HG02571 (cell line): ENCODE results near the gene BMPR1B.
"Not testable (repeated sequence)": the region's sequence is repeated elsewhere in the genome, so short reads cannot be mapped to it uniquely, and the experiment has no call there.

ENCODE experiments used
- ATAC-seq: cut with Tn5 transposase; IDR thresholded peaks from one replicate; pipeline ENCODE4 v1.9.1; 2021; ENCODE audit warnings: mild to moderate bottlenecking, moderate library complexity; ENCODE audit not compliant: unreplicated experiment

Gene BMPR1B

DNA sequence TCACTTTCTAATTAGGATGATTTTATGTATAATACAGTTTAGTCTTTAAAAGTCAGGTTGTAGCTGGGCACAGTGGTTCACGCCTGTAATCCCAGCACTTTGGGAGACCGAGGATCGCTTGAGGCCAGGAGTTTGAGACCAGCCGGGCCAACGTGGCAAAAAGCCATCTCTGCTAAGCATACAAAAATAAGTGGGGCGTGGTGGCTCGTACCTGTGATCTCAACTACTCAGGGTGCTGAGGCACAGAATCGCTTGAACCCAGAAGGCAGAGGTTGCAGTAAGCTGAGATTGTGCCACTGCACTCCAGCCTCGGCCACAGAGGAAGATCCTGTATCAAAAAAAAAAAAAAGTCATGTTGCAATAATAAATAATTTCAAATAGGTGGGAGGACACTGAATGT is 364.2 kb downstream of the BMPR1B start:
- ATAC-seq, result no peak

DNA sequence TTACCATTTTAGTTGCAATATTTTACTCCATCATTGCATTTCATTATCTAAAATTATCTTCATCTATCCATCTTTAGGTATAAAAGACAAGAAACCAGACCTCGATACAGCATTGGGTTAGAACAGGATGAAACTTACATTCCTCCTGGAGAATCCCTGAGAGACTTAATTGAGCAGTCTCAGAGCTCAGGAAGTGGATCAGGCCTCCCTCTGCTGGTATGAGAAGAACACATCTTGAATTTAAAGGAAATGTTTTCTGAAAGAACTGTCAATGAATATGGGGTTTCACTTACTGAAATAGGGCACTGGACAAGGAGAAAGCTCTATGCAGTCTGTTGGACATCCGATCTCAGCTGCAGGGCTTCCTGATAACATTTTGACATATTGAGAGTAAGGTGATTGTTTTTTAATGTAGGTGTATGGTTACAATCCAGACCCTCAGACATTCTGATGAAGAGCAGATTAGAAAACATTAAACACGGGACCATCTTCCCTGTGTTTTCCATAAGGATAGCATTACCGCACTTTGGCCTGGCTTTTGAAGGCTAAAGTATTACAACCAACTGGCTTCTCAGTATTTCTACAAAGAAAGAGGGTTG is 367.2 kb downstream of the BMPR1B start:
- no peak for ATAC-seq

DNA sequence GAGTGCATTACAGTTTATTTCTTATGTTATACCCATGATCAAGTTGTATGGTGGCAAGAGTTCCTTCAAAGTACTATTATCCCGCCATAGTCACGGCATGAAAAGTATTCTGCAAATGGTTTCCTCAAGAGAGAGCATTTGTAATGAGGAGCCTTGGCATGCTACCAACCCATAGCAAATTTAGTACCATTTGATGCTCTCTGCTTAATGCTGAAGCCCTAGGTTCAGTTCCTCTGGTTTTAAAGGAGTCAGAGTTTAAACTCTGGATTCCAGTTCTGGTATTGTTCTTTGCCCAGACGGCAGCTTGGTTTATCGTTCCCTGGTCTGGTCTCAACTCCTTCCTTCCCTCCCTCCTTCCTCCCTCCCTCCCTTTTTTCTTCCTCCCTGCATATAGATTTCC is 371.3 kb downstream of the BMPR1B start:
- no peak for ATAC-seq

DNA sequence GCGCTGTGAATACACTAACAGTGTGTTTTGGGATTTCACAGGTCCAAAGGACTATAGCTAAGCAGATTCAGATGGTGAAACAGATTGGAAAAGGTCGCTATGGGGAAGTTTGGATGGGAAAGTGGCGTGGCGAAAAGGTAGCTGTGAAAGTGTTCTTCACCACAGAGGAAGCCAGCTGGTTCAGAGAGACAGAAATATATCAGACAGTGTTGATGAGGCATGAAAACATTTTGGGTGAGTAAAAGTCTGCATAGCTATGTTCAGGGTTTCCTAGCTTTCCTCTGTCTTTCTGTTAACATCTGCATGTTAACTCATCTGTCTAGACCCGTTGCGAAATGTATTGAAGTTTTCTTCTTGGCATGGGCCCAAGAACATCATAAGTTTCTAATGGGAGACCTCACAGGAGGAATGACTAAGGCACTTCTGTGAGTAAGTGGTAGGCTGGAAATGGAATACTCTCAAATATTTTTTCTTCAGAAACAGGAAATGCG is 372.1 kb downstream of the BMPR1B start:
- ATAC-seq, result no peak

DNA sequence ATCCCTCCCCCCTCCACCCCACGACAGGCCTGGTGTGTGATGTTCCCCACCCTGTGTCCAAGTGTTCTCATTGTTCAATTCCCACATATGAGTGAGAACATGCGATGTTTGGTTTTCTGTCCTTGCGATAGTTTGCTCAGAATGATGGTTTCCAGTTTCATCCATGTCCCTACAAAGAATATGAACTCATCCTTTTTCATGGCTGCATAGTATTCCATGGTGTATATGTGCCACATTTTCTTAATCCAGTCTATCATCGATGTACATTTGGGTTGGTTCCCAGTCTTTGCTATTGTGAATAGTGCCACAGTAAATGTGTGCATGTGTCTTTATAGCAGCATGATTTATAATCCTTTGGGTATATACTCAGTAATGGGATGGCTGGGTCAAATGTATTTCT is 376.3 kb downstream of the BMPR1B start:
- not testable (repeated sequence) for ATAC-seq

DNA sequence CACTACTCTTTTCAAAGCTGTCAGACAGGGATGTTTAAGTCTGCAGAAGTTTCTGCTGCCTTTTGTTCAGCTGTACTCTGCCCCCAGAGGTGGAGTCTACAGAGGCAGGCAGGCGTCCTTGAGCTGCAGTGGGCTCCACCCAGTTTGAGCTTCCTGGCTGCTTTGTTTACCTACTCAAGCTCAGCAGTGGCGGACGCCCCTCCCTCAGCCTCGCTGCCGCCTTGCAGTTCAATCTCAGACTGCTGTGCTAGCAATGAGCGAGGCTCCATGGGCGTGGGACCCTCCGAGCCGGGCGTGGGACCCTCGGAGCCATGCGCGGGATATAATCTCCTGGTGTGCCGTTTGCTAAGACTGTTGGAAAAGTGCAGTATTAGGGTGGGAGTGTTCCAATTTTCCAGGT is 381.7 kb downstream of the BMPR1B start:
- not testable (repeated sequence) for ATAC-seq

DNA sequence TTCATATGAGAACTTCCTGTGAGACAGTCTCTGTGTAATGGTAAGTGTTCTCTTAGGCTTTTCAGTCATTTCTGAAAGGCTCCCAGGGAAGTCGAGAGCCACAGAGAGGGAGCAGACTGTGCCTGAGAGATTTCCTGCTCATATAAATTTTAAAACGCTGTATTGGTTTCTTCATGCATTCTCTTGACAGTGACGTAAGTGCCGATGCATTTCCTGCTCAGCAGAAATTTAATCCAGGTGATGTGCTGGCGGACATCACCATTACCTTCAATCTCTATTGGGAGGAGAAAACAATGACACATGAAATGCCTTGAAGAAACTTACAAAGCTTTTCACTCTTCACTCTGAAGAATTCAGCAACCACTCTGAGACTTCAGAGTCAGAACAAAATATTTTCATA is 383.6 kb downstream of the BMPR1B start:
- ATAC-seq, result no peak

DNA sequence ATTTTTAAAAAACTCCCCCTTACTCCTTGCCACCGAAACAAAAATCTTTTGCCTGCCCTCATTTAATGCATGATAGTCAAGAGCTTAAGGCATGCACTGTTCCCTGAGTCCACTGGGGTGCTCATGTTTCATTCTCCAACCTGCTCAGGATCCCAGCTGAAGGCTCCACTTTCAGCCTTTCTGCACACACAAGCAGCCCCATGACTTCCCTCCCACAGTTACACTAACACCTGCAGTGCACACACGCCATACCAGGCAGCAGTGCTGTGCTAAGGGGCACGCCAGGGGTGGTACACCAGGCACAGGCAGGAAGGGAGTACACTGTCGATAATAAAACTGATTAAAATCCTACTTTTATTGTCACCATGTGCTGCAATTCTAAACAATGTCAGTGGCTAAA is 385.2 kb downstream of the BMPR1B start:
- no peak for ATAC-seq

DNA sequence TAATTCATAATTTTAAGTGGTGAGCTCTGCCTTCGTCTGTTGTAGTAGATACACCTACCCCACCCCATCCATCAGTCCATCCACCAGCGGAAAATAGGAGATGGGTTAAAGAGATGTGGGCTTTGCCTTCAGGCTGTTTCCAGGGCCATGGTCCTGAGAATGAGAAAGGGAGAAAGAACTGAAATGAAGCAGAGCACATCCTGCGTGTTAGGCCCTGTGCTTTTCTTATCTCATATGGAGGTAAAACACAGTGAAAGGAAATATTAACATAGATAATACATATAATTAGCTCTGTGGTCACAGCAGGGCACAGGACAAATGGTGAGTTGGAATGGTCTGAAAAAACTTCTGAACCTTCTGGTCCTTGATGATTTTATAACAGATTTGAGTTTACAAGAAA is 393.5 kb downstream of the BMPR1B start:
- ATAC-seq, result no peak

DNA sequence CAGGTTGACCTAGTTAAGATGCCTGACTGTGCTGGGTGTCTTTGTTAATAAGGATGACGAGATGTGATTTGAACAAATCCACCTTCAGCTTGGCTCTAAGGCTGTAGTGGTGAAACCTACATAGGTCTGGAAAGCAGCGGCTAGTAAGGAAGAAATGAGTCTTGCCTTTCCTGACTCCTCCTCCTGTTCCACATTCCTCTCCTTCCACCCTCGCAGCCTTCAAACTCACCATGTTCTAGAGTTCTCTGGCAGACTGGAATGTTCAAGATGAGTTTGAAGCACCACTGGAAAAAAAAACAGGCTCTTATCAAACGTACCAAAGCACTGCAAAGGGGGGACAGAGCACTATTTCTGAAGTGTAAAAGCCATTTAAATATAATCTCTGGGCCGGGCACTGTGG is 395.4 kb downstream of the BMPR1B start:
- no peak for ATAC-seq

DNA sequence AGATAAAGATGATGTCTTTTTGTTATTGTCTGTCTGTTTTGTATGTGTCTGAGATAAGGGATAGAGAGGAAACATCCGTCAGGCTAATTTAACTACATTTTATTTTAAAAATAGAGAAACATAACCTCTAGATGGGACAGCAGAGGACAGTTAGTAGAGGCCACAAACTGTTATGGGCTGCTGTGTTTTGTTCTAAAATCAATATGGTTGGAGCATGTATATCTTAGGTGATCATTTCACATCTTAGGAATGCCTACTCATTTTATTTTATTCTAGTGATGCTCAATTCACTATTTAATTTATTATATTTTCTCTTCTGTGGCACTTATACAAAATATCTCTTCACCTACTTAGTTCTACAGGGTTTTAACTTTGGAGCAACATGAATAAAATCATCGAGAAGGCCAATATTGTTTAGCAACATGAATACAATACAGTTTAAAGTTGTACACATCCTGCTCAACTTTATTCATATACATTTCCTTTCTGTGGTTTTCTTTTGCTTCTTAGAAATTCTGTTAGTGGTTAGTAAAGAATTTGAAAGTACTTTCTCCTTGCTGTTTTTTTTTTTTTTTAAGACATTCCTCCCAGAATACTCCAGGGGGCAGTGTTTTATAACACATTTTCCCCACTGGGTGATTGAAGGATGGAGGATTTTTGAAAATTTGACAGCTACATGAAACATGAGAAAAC is 398.1 kb downstream of the BMPR1B start:
- no peak for ATAC-seq

DNA sequence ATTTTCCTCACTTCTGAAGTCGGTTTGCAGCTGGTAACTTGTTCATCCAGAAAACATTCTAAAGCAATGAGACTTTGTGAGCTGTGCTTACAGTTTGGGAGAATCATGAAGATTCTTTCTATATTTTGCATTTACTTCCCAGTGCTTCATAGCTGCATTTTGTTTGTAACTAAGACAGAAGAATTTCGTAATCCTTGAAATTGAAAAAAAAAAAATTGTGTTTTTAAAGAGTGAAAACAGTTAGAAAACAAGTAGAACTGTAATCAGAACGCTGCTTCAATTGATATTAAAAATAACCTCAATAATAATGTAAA is 398.7 kb downstream of the BMPR1B start:
- ATAC-seq, result no peak

DNA sequence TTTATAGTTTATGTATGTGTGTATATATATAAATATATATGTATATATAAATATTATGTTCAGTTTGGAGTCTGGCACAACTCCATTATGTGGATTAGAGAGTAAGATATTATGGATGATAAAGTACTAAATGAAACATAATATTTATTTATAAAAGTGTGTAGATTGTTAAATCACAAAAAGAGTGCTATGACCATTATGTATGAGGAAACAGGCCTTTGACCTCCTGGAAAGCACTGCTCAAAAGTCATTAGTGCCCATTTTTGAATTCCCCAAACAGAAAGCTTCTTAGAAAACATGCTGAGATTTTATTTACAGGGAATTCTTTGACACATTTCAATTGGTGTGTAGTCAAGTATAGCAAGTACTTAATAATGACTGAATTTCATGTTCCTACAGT is 399.8 kb downstream of the BMPR1B start:
- no peak for ATAC-seq

DNA sequence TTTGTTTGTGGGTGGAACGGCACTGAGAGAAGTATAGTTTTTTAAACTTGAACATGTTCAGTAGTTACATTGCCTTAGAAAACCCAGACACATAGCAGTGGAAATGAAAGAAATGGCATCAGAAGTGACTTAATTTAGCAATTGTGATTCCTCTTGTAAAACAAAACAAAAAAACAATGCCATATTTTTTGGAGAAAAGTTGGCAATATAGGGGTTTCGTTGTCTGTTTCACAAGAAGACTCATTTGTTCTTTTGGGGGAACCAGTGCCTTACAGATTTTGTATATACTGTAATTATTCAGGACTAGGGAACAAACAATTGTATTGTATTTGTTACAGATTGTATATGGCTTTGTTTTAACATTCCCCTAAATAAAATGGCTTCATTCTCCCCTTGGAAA is 400.3 kb downstream of the BMPR1B start:
- no peak for ATAC-seq

DNA sequence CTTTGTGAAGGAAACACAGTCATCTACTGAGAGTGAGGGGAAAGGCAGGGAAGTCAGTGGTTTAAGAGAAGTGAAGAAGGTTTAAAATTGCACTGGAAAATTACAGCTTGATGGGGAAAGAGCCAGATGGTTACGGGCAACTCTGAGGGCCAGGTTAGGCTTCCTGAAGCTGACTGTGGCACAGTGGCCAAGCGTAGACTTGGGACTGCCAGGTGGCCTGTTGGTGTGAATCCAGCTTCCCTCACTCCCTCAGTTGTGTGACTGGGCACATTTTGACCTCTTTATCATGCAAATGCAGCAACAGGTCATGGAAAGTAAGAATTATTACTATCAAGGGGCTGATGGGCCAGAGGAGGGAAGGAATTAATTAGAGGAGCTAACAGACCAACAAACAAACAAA is 400.9 kb downstream of the BMPR1B start:
- ATAC-seq, result no peak

DNA sequence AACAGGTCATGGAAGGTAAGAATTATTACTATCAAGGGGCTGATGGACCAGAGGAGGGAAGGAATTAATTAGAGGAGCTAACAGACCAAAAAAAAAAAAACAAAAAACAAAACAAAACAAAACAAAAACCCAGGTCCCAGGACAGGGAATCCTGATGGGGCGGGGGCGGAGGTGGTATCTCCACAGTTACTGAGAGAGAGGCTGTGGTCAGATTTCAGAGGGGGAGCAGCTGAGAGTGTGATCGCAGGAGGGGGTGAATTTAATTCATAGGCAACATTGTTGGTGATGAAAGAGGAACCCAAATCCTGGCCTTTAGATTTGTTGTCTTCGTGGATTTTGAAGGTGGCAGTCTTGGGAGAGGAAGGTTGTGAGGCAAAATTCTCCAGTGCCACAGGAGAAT is 401.6 kb downstream of the BMPR1B start:
- ATAC-seq, result no peak

DNA sequence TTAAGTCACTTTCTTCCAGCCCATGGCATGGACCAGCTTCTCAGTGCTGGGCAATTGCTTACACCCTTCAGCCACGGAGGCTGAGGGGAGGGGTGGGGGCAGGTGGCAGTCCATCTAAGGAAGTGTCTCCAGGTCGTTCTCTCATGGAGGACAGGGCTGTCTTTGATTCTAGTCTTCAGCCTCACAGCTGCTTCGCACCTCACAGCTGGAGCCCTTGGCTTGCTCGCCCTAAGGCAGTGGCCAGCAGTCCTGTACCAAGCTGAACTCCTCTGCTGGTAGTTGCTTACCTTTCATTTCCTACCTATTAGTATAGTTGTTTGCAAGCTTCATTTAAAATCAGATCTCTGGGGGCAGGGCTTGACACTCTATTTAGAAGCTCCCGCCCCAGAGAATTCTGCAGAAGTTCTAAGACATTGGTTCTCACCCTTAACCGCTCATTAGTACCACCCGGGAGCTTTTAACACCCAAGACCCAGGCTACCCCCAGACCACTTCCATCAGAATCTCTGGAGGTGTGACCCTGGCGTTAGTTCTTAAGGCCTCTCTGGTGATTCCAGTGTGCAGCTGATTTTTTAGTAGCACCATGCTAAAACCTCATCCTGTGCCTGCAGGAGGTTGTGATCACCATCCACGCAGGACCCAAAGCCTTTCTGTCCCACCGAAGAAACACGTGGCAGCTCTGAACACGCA is 404.2 kb downstream of the BMPR1B start:
- ATAC-seq, result no peak

DNA sequence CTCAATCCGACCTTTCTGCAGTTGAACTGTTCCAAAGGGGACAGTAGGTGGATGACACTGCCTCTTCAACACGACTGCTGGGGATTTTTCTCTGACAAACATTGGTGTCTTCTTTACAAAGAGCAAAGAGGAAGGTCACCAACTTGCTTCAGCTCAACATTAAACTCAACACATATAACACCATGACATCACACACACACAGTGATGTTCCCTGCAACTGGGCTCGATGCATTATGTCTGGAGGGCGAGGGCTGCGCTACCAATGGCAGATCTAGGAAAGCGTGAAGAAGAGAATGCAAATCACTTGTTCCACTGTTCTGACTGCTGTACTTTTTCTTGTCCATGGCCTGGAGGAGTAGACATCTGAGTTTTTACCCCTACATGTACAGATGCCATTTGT is 405.1 kb downstream of the BMPR1B start:
- no peak for ATAC-seq

DNA sequence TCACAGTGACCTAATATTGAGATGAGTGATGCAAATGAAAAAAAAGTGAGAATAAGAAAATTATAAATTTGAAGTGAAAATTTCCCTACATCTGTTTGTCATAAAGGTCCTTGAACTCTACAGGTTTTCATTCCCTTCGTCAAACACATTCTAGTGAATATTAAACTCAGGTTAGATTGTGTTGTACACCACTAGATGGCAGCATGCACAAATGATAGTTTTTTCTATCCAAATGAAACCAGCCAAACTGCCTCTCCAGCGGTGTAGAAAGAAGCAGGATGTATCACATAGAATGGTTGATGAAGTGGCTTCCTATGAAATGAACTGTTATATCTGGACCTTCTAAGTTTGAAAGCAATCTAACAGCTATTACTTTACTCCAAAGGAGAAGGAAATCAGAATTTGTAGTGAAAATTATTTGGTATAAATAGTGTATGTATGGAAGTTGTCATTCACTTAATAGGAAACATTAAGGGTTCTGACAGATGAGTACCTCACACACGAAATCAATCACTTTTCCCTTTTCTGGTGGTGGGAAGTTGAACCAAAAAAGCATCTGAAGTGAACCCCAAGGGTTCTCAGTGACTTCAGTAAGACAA is 408.3 kb downstream of the BMPR1B start:
- peak; percentile 80 for ATAC-seq

DNA sequence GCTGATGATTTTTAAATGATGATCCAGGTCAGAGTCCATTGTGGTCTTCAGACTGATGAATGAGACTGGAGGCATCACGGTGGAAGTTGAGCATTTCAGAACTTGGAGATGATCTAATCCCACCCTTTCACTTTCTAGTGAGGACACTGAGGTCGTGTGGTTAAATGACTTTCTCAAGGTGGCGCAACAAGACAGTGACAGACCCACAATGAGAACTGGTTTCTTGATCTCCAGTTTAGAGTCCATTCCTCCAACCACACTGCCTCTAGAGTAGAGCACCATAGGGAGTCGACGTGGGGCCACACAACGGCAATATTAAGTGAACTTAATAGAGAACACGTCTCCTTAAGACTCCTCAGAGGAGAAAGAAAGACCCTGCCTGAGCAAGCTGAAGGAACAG is 410.1 kb downstream of the BMPR1B start:
- no peak for ATAC-seq

DNA sequence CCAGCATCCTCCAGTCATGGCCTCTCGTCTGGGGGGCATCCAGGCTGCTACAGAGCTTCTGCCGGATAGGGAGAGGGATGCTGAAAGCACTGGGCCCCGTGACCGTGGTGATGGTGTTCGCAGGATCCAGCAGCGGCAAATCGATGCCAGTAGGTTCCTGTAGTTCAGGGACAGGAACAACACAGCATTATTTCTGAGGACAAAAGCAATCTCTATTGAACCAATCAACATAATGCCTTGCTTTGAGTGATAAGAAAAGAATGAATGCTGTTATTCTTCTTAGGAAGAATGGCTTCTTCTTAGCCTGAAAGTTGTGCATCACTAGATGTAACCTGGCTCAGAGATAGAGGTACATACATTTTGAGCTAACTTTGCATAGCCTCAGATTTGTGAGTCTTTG is 412.4 kb downstream of the BMPR1B start:
- ATAC-seq, result no peak

DNA sequence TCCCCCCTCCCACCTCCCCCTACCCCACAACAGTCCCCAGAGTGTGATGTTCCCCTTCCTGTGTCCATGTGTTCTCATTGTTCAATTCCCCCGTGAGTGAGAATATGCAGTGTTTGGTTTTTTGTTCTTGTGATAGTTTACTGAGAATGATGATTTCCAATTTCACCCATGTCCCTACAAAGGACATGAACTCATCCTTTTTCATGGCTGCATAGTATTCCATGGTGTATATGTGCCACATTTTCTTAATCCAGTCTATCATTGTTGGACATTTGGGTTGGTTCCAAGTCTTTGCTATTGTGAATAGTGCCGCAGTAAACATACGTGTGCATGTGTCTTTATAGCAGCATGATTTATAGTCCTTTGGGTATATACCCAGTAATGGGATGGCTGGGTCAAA is 413.6 kb downstream of the BMPR1B start:
- ATAC-seq, result not testable (repeated sequence)
